Measurements from ENCODE around the gene PPCDC. TPM values are rescaled to one million over a fixed set of nuclear protein-coding genes. Genes with fewer than 3 reads are reported as not detected.

Gene PPCDC
- total and polyA plus RNA-seq, 4 experiments from 2014 or later, result 8.5 to 15.2 (median 13.3) TPM

DNA sequence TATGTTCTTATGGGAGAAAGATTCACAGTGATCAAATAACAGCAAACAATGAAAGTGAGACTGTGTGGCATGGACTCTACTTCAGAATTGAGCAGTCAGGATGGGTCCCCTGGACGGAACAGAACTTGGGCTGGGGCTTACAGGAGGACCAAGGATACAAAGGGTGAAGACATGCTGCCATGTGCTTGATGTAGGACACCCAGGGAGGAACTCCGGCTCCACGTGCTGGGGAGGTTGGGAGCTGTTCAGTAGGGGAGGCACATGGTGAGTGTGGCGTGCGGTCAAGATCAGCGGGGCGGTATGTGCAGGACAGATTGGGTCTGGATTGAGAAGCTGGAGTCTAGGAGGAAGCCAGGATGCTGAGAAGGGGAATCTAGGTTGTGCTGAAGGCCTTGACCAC lies 32.6 kb downstream of the PPCDC start:
- no peak overlapping the region for H3K27ac ChIP-seq (ENCODE audit: low read depth, low read length)
- H3K27ac Mint-ChIP-seq, result peak overlapping the region in 1 of 7 donors; percentile 55
- intact Hi-C loops (cut with micrococcal nuclease), result no loop called here
- no peaks in the 10 kb centered on the region for H3K36me3 ChIP-seq (ENCODE audit: insufficient read depth, low read length)
- peaks cover 0 to 4% (median 0%) of the 10 kb centered on the region in 4 donors for H3K4me1 Mint-ChIP-seq
- no peaks in the 10 kb centered on the region for H3K9me3 Mint-ChIP-seq
- no peaks in the 10 kb centered on the region for H3K9me3 ChIP-seq (ENCODE audit: control insufficient read depth in 1 of 2, low read length in 2 of 2)
- ChIA-PET CTCF (ENCODE audit: partially characterized antibody) (interaction anchor here (0.6 kb wide), 1 partner anchor 11 kb away, joined by 4 read pairs; no protein-coding TSS in a partner anchor), POLR2A (ENCODE audit: partially characterized antibody) (no interaction called here)
- H3K4me1 ChIP-seq (ENCODE audit: insufficient read depth, low read length), result no peaks in the 10 kb centered on the region
- H3K27me3 ChIP-seq (ENCODE audit: insufficient read depth, low read length), result no peaks in the 10 kb centered on the region
- H3K4me3 ChIP-seq (ENCODE audit: low read length in 2 of 2), result no peak overlapping the region
- H3K27me3 Mint-ChIP-seq, result no peaks in the 10 kb centered on the region
- no peak overlapping the region for H3K4me3 Mint-ChIP-seq
- peaks cover 0 to 4% of the 10 kb centered on the region in 2 donors for H3K36me3 Mint-ChIP-seq
- DNase-seq, result no peak

DNA sequence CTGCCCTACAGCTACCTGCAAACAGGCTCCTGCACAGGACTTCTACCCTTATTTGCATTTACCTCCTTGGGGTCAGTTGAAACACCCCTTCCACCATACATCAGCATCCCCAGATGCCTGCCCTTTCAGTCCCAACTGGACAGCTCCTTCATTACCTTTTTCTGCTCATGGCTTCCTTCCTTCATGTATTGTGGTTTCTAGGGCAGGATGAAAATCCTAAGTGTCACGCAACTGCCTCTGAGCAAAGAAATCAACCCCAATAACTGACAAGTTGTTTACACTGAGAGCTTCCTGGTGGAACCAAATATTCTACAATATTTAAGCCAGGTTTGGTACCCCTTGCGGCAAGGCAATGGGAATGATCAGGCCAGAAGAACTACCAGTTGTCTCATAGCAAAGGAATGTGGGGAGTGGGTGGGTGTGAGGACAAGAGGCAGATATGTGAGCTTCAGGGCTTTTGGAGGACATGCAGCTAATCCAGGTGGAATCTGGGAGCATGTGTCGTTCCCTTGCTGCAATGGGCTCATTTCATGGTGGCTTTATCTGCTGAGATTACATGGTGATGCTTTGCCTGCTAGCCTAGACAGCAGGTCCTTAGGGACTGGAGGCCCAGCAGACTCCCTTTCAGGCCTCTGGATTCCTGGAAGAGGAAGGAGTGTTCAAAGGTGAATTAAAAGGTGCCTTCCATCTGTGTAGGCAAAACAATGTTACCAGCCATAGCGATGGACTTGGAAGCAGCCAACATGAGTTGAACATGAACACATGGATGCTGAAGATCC lies 34.9 kb downstream of the PPCDC start:
- Histone ChIP-seq H3K36me3 (ENCODE audit: insufficient read depth, low read length) (no peaks in the 10 kb centered on the region), H3K4me3 (ENCODE audit: low read length in 2 of 2) (no peak overlapping the region), H3K4me1 (ENCODE audit: insufficient read depth, low read length) (no peaks in the 10 kb centered on the region), H3K9me3 (ENCODE audit: control insufficient read depth in 1 of 2, low read length in 2 of 2) (no peaks in the 10 kb centered on the region), H3K27me3 (ENCODE audit: insufficient read depth, low read length) (no peaks in the 10 kb centered on the region), H3K27ac (ENCODE audit: low read depth, low read length) (no peak overlapping the region)
- no peaks in the 10 kb centered on the region for H3K9me3 Mint-ChIP-seq
- H3K4me3 Mint-ChIP-seq, result no peak overlapping the region
- H3K4me1 Mint-ChIP-seq, result peaks cover 0 to 4% (median 0%) of the 10 kb centered on the region in 4 donors
- peaks cover 0 to 4% of the 10 kb centered on the region in 2 donors for H3K36me3 Mint-ChIP-seq
- CTCF ChIA-PET (ENCODE audit: partially characterized antibody), result no interaction called here
- POLR2A ChIA-PET (ENCODE audit: partially characterized antibody), result no interaction called here
- intact Hi-C loops (cut with micrococcal nuclease), result no loop called here
- peak overlapping the region in 2 of 7 donors; percentile 22 to 61 for H3K27ac Mint-ChIP-seq
- DNase-seq, result no peak
- H3K27me3 Mint-ChIP-seq, result no peaks in the 10 kb centered on the region

DNA sequence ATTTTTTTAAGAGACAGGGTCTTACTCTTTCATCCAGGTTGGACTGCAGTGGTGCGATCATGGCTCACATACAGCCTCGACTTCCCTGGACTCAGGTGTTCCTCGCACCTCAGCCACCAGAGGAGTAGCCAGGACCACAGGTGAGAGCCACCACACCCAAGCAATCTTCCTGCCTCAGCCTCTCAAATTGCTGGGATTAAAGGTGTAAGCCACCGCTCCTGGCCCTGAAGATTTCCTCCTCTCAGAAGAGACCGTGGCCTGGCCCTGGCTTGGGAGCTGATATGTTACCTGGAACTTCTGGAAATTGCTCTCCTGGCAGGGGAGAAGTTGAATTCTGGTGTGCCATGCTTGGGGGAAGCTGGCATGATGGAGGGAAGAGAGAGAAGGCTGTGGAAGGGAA lies 36.2 kb downstream of the PPCDC start:
- Mint-ChIP-seq H3K4me1 (peaks cover 0 to 6% (median under 1%) of the 10 kb centered on the region in 4 donors), H3K36me3 (peaks cover 0 to 4% of the 10 kb centered on the region in 2 donors), H3K4me3 (no peak overlapping the region), H3K27ac (no peak overlapping the region), H3K9me3 (no peaks in the 10 kb centered on the region), H3K27me3 (no peaks in the 10 kb centered on the region)
- Histone ChIP-seq H3K4me3 (ENCODE audit: low read length in 2 of 2) (no peak overlapping the region), H3K4me1 (ENCODE audit: insufficient read depth, low read length) (peaks cover 2% of the 10 kb centered on the region), H3K36me3 (ENCODE audit: insufficient read depth, low read length) (no peaks in the 10 kb centered on the region), H3K9me3 (ENCODE audit: control insufficient read depth in 1 of 2, low read length in 2 of 2) (no peaks in the 10 kb centered on the region), H3K27ac (ENCODE audit: low read depth, low read length) (no peak overlapping the region), H3K27me3 (ENCODE audit: insufficient read depth, low read length) (no peaks in the 10 kb centered on the region)
- DNase-seq, result no peak
- CTCF ChIA-PET (ENCODE audit: partially characterized antibody), result no interaction called here
- intact Hi-C loops (cut with micrococcal nuclease), result no loop called here
- POLR2A ChIA-PET (ENCODE audit: partially characterized antibody), result no interaction called here

DNA sequence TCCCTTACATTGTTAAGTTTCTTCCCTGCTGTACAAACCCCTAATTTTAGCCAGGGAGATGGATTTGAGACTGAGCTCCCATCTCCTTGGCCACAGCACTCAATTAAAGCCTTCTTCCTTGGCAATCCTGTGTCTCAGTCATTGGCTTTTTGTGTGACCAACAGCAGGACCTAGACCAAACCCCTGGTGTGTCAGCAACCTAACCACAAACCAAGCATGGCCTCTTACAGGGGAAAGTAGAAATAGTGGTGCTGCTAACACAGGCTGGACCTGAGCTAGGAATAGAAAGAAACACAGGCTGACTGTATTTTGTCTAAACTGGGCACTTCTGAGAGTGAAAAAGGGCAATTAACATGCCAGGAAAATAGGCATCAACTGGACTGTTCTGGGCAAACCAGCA lies 37.9 kb downstream of the PPCDC start:
- intact Hi-C loops (cut with micrococcal nuclease), result no loop called here
- H3K4me1 ChIP-seq (ENCODE audit: insufficient read depth, low read length), result peaks cover 18% of the 10 kb centered on the region
- Mint-ChIP-seq H3K36me3 (peaks cover 0 to 4% of the 10 kb centered on the region in 2 donors), H3K27ac (peak overlapping the region in 1 of 7 donors; percentile 24), H3K9me3 (peaks cover 0 to 4% (median 0%) of the 10 kb centered on the region in 8 donors), H3K4me3 (no peak overlapping the region), H3K27me3 (no peaks in the 10 kb centered on the region), H3K4me1 (peaks cover 3 to 20% (median 12%) of the 10 kb centered on the region in 4 donors)
- ChIA-PET CTCF (ENCODE audit: partially characterized antibody) (interaction anchor here (1.5 kb wide), 1 partner anchor 18 kb away, joined by 4 read pairs; no protein-coding TSS in a partner anchor), POLR2A (ENCODE audit: partially characterized antibody) (no interaction called here)
- no peak overlapping the region for H3K4me3 ChIP-seq (ENCODE audit: low read length in 2 of 2)
- no peaks in the 10 kb centered on the region for H3K9me3 ChIP-seq (ENCODE audit: control insufficient read depth in 1 of 2, low read length in 2 of 2)
- no peaks in the 10 kb centered on the region for H3K27me3 ChIP-seq (ENCODE audit: insufficient read depth, low read length)
- H3K27ac ChIP-seq (ENCODE audit: low read depth, low read length), result no peak overlapping the region
- no peak for DNase-seq
- H3K36me3 ChIP-seq (ENCODE audit: insufficient read depth, low read length), result no peaks in the 10 kb centered on the region

DNA sequence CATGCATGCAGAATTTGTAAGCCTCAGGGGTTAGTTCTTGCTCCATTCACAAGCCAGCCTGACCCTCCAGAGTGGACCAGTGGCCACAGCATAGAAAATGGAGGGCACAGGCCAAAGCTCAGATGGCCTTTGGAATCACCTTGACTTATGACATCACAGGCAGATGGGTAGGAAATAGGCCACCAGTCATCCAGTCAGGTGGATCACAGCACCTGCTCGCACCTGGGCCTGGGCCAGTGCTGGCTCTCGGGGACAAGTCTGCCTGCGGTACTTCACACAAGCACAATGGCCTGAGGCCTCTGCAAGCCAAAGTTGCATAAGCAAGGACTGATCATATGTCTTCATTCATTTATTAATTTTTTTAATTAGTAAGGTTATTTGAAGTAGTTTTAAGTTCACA lies 39.3 kb downstream of the PPCDC start:
- H3K27me3 ChIP-seq (ENCODE audit: insufficient read depth, low read length), result no peaks in the 10 kb centered on the region
- H3K4me1 ChIP-seq (ENCODE audit: insufficient read depth, low read length), result peaks cover 33% of the 10 kb centered on the region
- Mint-ChIP-seq H3K36me3 (peaks cover 0 to 4% of the 10 kb centered on the region in 2 donors), H3K9me3 (peaks cover 0 to 9% (median 0%) of the 10 kb centered on the region in 8 donors), H3K27me3 (no peaks in the 10 kb centered on the region), H3K27ac (no peak overlapping the region), H3K4me3 (no peak overlapping the region), H3K4me1 (peaks cover 14 to 34% (median 26%) of the 10 kb centered on the region in 4 donors)
- no peak for DNase-seq
- H3K9me3 ChIP-seq (ENCODE audit: control insufficient read depth in 1 of 2, low read length in 2 of 2), result no peaks in the 10 kb centered on the region
- ChIA-PET POLR2A (ENCODE audit: partially characterized antibody) (no interaction called here), CTCF (ENCODE audit: partially characterized antibody) (no interaction called here)
- H3K4me3 ChIP-seq (ENCODE audit: low read length in 2 of 2), result no peak overlapping the region
- no peak overlapping the region for H3K27ac ChIP-seq (ENCODE audit: low read depth, low read length)
- intact Hi-C loops (cut with micrococcal nuclease), result no loop called here
- H3K36me3 ChIP-seq (ENCODE audit: insufficient read depth, low read length), result no peaks in the 10 kb centered on the region

DNA sequence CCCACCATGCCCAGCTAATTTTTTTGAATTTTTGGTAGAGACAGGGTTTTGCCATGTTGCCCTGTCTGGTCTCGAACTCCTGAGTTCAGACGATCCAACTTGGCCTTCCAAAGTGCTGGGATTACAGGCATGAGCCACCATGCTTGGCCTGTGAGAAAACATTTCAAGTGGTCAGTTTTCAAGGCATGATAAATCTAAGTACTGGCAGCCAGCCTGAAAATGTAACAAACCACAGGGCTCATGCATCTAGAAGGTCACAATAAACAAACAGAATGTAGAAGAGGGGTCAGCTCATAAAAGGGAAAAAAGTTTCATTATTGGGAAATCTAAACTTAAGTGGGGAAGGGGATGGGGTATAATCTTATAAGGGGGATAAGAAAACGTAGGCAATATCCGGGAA lies 39.9 kb downstream of the PPCDC start:
- H3K27ac ChIP-seq (ENCODE audit: low read depth, low read length), result no peak overlapping the region
- peaks cover 0 to 9% (median 0%) of the 10 kb centered on the region in 8 donors for H3K9me3 Mint-ChIP-seq
- DNase-seq, result no peak
- H3K4me3 ChIP-seq (ENCODE audit: low read length in 2 of 2), result no peak overlapping the region
- no peaks in the 10 kb centered on the region for H3K27me3 ChIP-seq (ENCODE audit: insufficient read depth, low read length)
- H3K4me3 Mint-ChIP-seq, result no peak overlapping the region
- CTCF ChIA-PET (ENCODE audit: partially characterized antibody), result no interaction called here
- H3K36me3 Mint-ChIP-seq, result peaks cover 0 to 3% of the 10 kb centered on the region in 2 donors
- POLR2A ChIA-PET (ENCODE audit: partially characterized antibody), result no interaction called here
- H3K4me1 ChIP-seq (ENCODE audit: insufficient read depth, low read length), result peaks cover 39% of the 10 kb centered on the region
- no peaks in the 10 kb centered on the region for H3K9me3 ChIP-seq (ENCODE audit: control insufficient read depth in 1 of 2, low read length in 2 of 2)
- peak overlapping the region in 1 of 7 donors; percentile 63 for H3K27ac Mint-ChIP-seq
- H3K27me3 Mint-ChIP-seq, result no peaks in the 10 kb centered on the region
- no peaks in the 10 kb centered on the region for H3K36me3 ChIP-seq (ENCODE audit: insufficient read depth, low read length)
- intact Hi-C loops (cut with micrococcal nuclease), result no loop called here
- peaks cover 14 to 40% (median 30%) of the 10 kb centered on the region in 4 donors for H3K4me1 Mint-ChIP-seq

DNA sequence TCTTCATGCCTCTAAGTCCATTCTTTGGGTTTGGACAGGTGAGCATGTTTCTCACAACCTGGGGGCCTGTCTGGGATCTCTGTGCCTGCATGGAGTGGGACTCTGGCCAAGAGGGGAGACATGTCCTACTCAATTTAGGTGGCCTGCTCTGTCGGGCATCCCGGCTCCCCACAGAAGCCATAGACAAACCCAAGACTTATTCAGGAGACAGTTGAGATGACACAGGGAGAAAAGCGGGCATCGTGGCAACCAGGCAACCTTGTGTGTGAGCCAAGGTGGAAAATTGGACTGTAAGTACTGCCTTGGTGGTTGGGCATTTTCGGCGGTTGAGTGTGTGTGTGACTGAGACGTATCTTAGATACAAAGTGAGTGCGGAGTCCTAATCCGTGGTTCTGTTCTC lies 40.5 kb downstream of the PPCDC start:
- Histone ChIP-seq H3K36me3 (ENCODE audit: insufficient read depth, low read length) (no peaks in the 10 kb centered on the region), H3K27ac (ENCODE audit: low read depth, low read length) (no peak overlapping the region), H3K9me3 (ENCODE audit: control insufficient read depth in 1 of 2, low read length in 2 of 2) (no peaks in the 10 kb centered on the region), H3K4me1 (ENCODE audit: insufficient read depth, low read length) (peaks cover 40% of the 10 kb centered on the region), H3K27me3 (ENCODE audit: insufficient read depth, low read length) (no peaks in the 10 kb centered on the region), H3K4me3 (ENCODE audit: low read length in 2 of 2) (no peak overlapping the region)
- no peak for DNase-seq
- POLR2A ChIA-PET (ENCODE audit: partially characterized antibody), result no interaction called here
- peaks cover 14 to 46% (median 33%) of the 10 kb centered on the region in 4 donors for H3K4me1 Mint-ChIP-seq
- peaks cover 0 to 9% (median 0%) of the 10 kb centered on the region in 8 donors for H3K9me3 Mint-ChIP-seq
- H3K27me3 Mint-ChIP-seq, result no peaks in the 10 kb centered on the region
- CTCF ChIA-PET (ENCODE audit: partially characterized antibody), result no interaction called here
- peak overlapping the region in 2 of 7 donors; percentile 55 to 57 for H3K27ac Mint-ChIP-seq
- peaks cover 0 to 5% of the 10 kb centered on the region in 2 donors for H3K36me3 Mint-ChIP-seq
- peak overlapping the region in 1 of 8 donors; percentile 39 for H3K4me3 Mint-ChIP-seq
- intact Hi-C loops (cut with micrococcal nuclease), result no loop called here

Data from CD4-positive, alpha-beta memory T cell (primary cell).